Activated naive CD8-positive, alpha-beta T cell treated with anti-CD3 and anti-CD28 coated beads for 36 hours (primary cell): Measurements from ENCODE around the gene FSTL5. TPM values are rescaled to one million over a fixed set of nuclear protein-coding genes. Genes with fewer than 3 reads are reported as not detected.
"Not testable (repeated sequence)": the region's sequence is repeated elsewhere in the genome, so short reads cannot be mapped to it uniquely, and the experiment has no call there.

Experiments used
- DNase-seq: peaks from one replicate; pipeline ENCODE4 v3.0.0; 2021
- H3K27ac Mint-ChIP-seq: one replicate; pipeline ENCODE4 v1.8.0; 2022; ENCODE audit warnings: mild to moderate bottlenecking, moderate library complexity, mixed read lengths
- H3K27me3 Mint-ChIP-seq: one replicate; pipeline ENCODE4 v1.8.0; 2022; ENCODE audit warnings: mild to moderate bottlenecking, mixed read lengths
- H3K36me3 Mint-ChIP-seq: one replicate; pipeline ENCODE4 v1.8.0; 2021; ENCODE audit warnings: mild to moderate bottlenecking, mixed read lengths
- H3K4me1 Mint-ChIP-seq: one replicate; pipeline ENCODE4 v1.8.0; 2021; ENCODE audit warnings: mixed read lengths
- H3K4me3 Mint-ChIP-seq: one replicate; pipeline ENCODE4 v1.8.0; 2022; ENCODE audit warnings: mild to moderate bottlenecking, moderate library complexity, mixed read lengths
- H3K9me3 Mint-ChIP-seq: one replicate; pipeline ENCODE4 v1.8.0; 2022; ENCODE audit warnings: mixed read lengths
- total RNA-seq, 2 experiments: library from RNA; stranded (reverse); gene quantifications; one replicate each; pipeline ENCODE4 v1.2.3, GENCODE V29; 2021

FSTL5 gene
- total RNA-seq: not detected

GRCh38 chr4:162163892-162164759, at the start of gene FSTL5:
Gene FSTL5 (minus strand): TSS chr4:162164000. CDS start chr4:162111396, 52,604 bp downstream.
- H3K4me3 Mint-ChIP-seq: peak within 1 kb of the TSS; percentile 43
- peak; percentile 42 for DNase-seq
- H3K4me1 Mint-ChIP-seq: peaks cover 5% of the 10 kb centered on the region
- H3K27me3 Mint-ChIP-seq: peaks cover 16% of the 10 kb centered on the region
- H3K27ac Mint-ChIP-seq: no peak within 1 kb of the TSS
- H3K9me3 Mint-ChIP-seq: no peaks in the 10 kb centered on the region
- no peaks in the 10 kb centered on the region for H3K36me3 Mint-ChIP-seq

GRCh38 chr4:162209706-162210105, 45.9 kb upstream of the FSTL5 start:
- H3K4me1 Mint-ChIP-seq: no peaks in the 10 kb centered on the region

GRCh38 chr4:162203478-162203877, 39.7 kb upstream of the FSTL5 start:
- H3K9me3 Mint-ChIP-seq, H3K27ac Mint-ChIP-seq, H3K4me1 Mint-ChIP-seq, H3K36me3 Mint-ChIP-seq, DNase-seq, H3K4me3 Mint-ChIP-seq, H3K27me3 Mint-ChIP-seq: not testable (repeated sequence)

More at GRCh38 chr4:162209706-162210105, 45.9 kb upstream of the FSTL5 start:
- DNase-seq: no peak
- peaks cover 3% of the 10 kb centered on the region for H3K9me3 Mint-ChIP-seq
- no peaks in the 10 kb centered on the region for H3K27me3 Mint-ChIP-seq
- H3K27ac Mint-ChIP-seq: no peak overlapping the region
- no peaks in the 10 kb centered on the region for H3K36me3 Mint-ChIP-seq
- H3K4me3 Mint-ChIP-seq: no peak overlapping the region

- Mint-ChIP-seq H3K27ac (no peak overlapping the region), H3K4me3 (no peak overlapping the region), H3K4me1 (no peaks in the 10 kb centered on the region)
These were observed 37.9 kb upstream of the FSTL5 start for GRCh38 chr4:162201673-162202072.

GRCh38 chr4:162170509-162170908, 6.7 kb upstream of the FSTL5 start:
- H3K4me3 Mint-ChIP-seq: no peak overlapping the region

More at GRCh38 chr4:162201673-162202072, 37.9 kb upstream of the FSTL5 start:
- Mint-ChIP-seq H3K36me3 (no peaks in the 10 kb centered on the region), H3K27me3 (no peaks in the 10 kb centered on the region), H3K9me3 (peaks cover 2% of the 10 kb centered on the region)
- DNase-seq: no peak

GRCh38 chr4:162164906-162165510, 1.2 kb upstream of the FSTL5 start:
- Mint-ChIP-seq H3K27ac (no peak overlapping the region), H3K4me3 (no peak overlapping the region), H3K4me1 (peaks cover 5% of the 10 kb centered on the region), H3K27me3 (peaks cover 16% of the 10 kb centered on the region), H3K36me3 (no peaks in the 10 kb centered on the region), H3K9me3 (no peaks in the 10 kb centered on the region)
- no peak for DNase-seq

More at GRCh38 chr4:162170509-162170908, 6.7 kb upstream of the FSTL5 start:
- Mint-ChIP-seq H3K9me3 (peaks cover 1% of the 10 kb centered on the region), H3K36me3 (no peaks in the 10 kb centered on the region), H3K27ac (no peak overlapping the region), H3K4me1 (no peaks in the 10 kb centered on the region), H3K27me3 (peaks cover 5% of the 10 kb centered on the region)
- no peak for DNase-seq

- no peaks in the 10 kb centered on the region for H3K36me3 Mint-ChIP-seq
- H3K4me1 Mint-ChIP-seq: peaks cover 5% of the 10 kb centered on the region
- H3K9me3 Mint-ChIP-seq: no peaks in the 10 kb centered on the region
- H3K4me3 Mint-ChIP-seq: no peak overlapping the region
- no peak for DNase-seq
- peaks cover 16% of the 10 kb centered on the region for H3K27me3 Mint-ChIP-seq
- H3K27ac Mint-ChIP-seq: no peak overlapping the region
These were observed 1.1 kb downstream of the FSTL5 start for GRCh38 chr4:162162672-162163071.

- Mint-ChIP-seq H3K4me1 (no peaks in the 10 kb centered on the region), H3K27ac (no peak overlapping the region), H3K4me3 (no peak overlapping the region), H3K36me3 (no peaks in the 10 kb centered on the region), H3K27me3 (no peaks in the 10 kb centered on the region), H3K9me3 (no peaks in the 10 kb centered on the region)
- no peak for DNase-seq
These were observed 6.6 kb downstream of the FSTL5 start for GRCh38 chr4:162157241-162157640.

- Mint-ChIP-seq H3K9me3 (no peaks in the 10 kb centered on the region), H3K36me3 (no peaks in the 10 kb centered on the region), H3K27me3 (no peaks in the 10 kb centered on the region), H3K4me3 (no peak overlapping the region), H3K4me1 (no peaks in the 10 kb centered on the region), H3K27ac (no peak overlapping the region)
- DNase-seq: no peak
These were observed 8.8 kb downstream of the FSTL5 start for GRCh38 chr4:162154862-162155540.

- Mint-ChIP-seq H3K27me3 (no peaks in the 10 kb centered on the region), H3K36me3 (no peaks in the 10 kb centered on the region), H3K9me3 (peaks cover 1% of the 10 kb centered on the region), H3K4me1 (no peaks in the 10 kb centered on the region), H3K4me3 (no peak overlapping the region), H3K27ac (no peak overlapping the region)
- DNase-seq: no peak
These were observed 11.9 kb downstream of the FSTL5 start for GRCh38 chr4:162151850-162152249.

- no peaks in the 10 kb centered on the region for H3K4me1 Mint-ChIP-seq
- H3K9me3 Mint-ChIP-seq: peaks cover 1% of the 10 kb centered on the region
- H3K27me3 Mint-ChIP-seq: no peaks in the 10 kb centered on the region
- H3K27ac Mint-ChIP-seq: no peak overlapping the region
- no peak for DNase-seq
- no peak overlapping the region for H3K4me3 Mint-ChIP-seq
- H3K36me3 Mint-ChIP-seq: no peaks in the 10 kb centered on the region
These were observed 12.4 kb downstream of the FSTL5 start for GRCh38 chr4:162151386-162151785.

GRCh38 chr4:162149644-162150043, 14.2 kb downstream of the FSTL5 start:
- H3K4me3 Mint-ChIP-seq: no peak overlapping the region

GRCh38 chr4:162140051-162140683, 23.6 kb downstream of the FSTL5 start:
- Mint-ChIP-seq H3K36me3 (no peaks in the 10 kb centered on the region), H3K9me3 (peaks cover 3% of the 10 kb centered on the region), H3K4me1 (no peaks in the 10 kb centered on the region), H3K27ac (no peak overlapping the region), H3K27me3 (no peaks in the 10 kb centered on the region), H3K4me3 (no peak overlapping the region)
- DNase-seq: no peak

More at GRCh38 chr4:162149644-162150043, 14.2 kb downstream of the FSTL5 start:
- Mint-ChIP-seq H3K4me1 (no peaks in the 10 kb centered on the region), H3K27me3 (no peaks in the 10 kb centered on the region), H3K27ac (no peak overlapping the region), H3K36me3 (no peaks in the 10 kb centered on the region), H3K9me3 (peaks cover 1% of the 10 kb centered on the region)
- DNase-seq: no peak

- H3K36me3 Mint-ChIP-seq: no peaks in the 10 kb centered on the region
These were observed 24.4 kb downstream of the FSTL5 start for GRCh38 chr4:162139412-162139811.

GRCh38 chr4:162131256-162131655, 32.5 kb downstream of the FSTL5 start:
- Mint-ChIP-seq H3K4me1 (no peaks in the 10 kb centered on the region), H3K4me3 (no peak overlapping the region), H3K27me3 (no peaks in the 10 kb centered on the region), H3K27ac (no peak overlapping the region), H3K9me3 (peaks cover 4% of the 10 kb centered on the region), H3K36me3 (no peaks in the 10 kb centered on the region)
- DNase-seq: no peak

More at GRCh38 chr4:162139412-162139811, 24.4 kb downstream of the FSTL5 start:
- Mint-ChIP-seq H3K27ac (no peak overlapping the region), H3K27me3 (no peaks in the 10 kb centered on the region), H3K4me3 (no peak overlapping the region), H3K9me3 (peaks cover 3% of the 10 kb centered on the region), H3K4me1 (no peaks in the 10 kb centered on the region)
- DNase-seq: no peak
